HepG2 (cell line): ENCODE measurements around the gene PIP4K2B. TPM values are rescaled to one million over a fixed set of nuclear protein-coding genes. Genes with fewer than 3 reads are reported as not detected.

ENCODE experiments used
- CHCHD3 ChIP-seq: sonication (generic); formaldehyde crosslinking; IDR thresholded peaks from 2 replicates; pipeline ENCODE4 v1.8.0; 2022; ENCODE audit warnings: mild to moderate bottlenecking, missing genetic modification reagents, moderate library complexity
- FOXP1 ChIP-seq, 2 experiments: fragments of 450-650 bp in 1 of 2; IDR thresholded peaks; 2 replicates each; pipeline ENCODE4 v1.6.1; 2017 to 2018; ENCODE audit warnings: antibody characterized with exemption in 1 of 2
- GZF1 ChIP-seq: sonication (generic); formaldehyde crosslinking; IDR thresholded peaks from 2 replicates; pipeline ENCODE4 v1.5.1; 2020; ENCODE audit warnings: mild to moderate bottlenecking, missing genetic modification reagents
- HOXA7 ChIP-seq: sonication (generic); formaldehyde crosslinking; IDR thresholded peaks from 2 replicates; pipeline ENCODE4 v1.8.1; 2022; ENCODE audit warnings: mild to moderate bottlenecking, missing genetic modification reagents, moderate library complexity
- HOXD1 ChIP-seq: sonication (generic); formaldehyde crosslinking; IDR thresholded peaks from 2 replicates; pipeline ENCODE4 v1.5.0; 2020; ENCODE audit warnings: missing genetic modification reagents
- SRY ChIP-seq: sonication (generic); formaldehyde crosslinking; IDR thresholded peaks from 2 replicates; pipeline ENCODE4 v1.8.0; 2022; ENCODE audit warnings: mild to moderate bottlenecking, missing genetic modification reagents
- TGIF2 ChIP-seq: IDR thresholded peaks from 2 replicates; pipeline ENCODE4 v1.6.1; 2016; ENCODE audit warnings: control low read depth, missing compliant biosample characterization
- ZBTB37 ChIP-seq: sonication (generic); formaldehyde crosslinking; IDR thresholded peaks from 2 replicates; pipeline ENCODE4 v1.4.0; 2020; ENCODE audit warnings: mild to moderate bottlenecking, missing genetic modification reagents
- ZBTB40 ChIP-seq, 2 experiments: fragments of 450-650 bp in 1 of 2; sonication (generic) in 1 of 2; formaldehyde crosslinking in 1 of 2; IDR thresholded peaks; 2 replicates each; pipeline versions ENCODE4 v1.6.1 to v1.8.0; 2016 to 2022; ENCODE audit warnings: antibody characterized with exemption in 1 of 2, mild to moderate bottlenecking in 1 of 2, missing genetic modification reagents in 1 of 2
- ZNF547 ChIP-seq: sonication (generic); formaldehyde crosslinking; IDR thresholded peaks from 2 replicates; pipeline ENCODE4 v1.5.1; 2020; ENCODE audit warnings: mild to moderate bottlenecking, missing genetic modification reagents
- ZNF737 ChIP-seq: sonication (generic); formaldehyde crosslinking; IDR thresholded peaks from 2 replicates; pipeline ENCODE4 v1.5.0; 2020; ENCODE audit warnings: missing genetic modification reagents, mild to moderate bottlenecking, borderline replicate concordance
- ZNF775 ChIP-seq: sonication (generic); formaldehyde crosslinking; IDR thresholded peaks from 2 replicates; pipeline ENCODE4 v1.4.0; 2020; ENCODE audit warnings: missing genetic modification reagents, mild to moderate bottlenecking, moderate library complexity, borderline replicate concordance
- polyA plus RNA-seq, 8 experiments: library from polyadenylated mRNA; depleted of rRNA in 3 of 8; stranded (reverse) in 7 of 8; unstranded in 1 of 8; fragments of >200 nt; fragmentation: Illumina TruSeq in 4 of 8; extraction: Trizol in 4 of 8; gene quantifications; 2 replicates each; pipeline versions ENCODE4 v1.2.1 to v1.2.3, GENCODE V29; 2011 to 2016; ENCODE audit warnings: low read depth in 4 of 8, missing spikeins in 1 of 8, mixed read lengths in 1 of 8; ENCODE audit not compliant: insufficient read depth in 1 of 8
- total RNA-seq, 5 experiments: library from RNA; depleted of rRNA; stranded (reverse); fragments of >200 nt; fragmentation: Illumina TruSeq; extraction: Trizol; gene quantifications; 2 replicates each; pipeline ENCODE4 v1.2.3, GENCODE V29; 2016; ENCODE audit warnings: low read depth in 1 of 5
- TF ChIP-seq, protein P1 (sequence below): sonication (generic); formaldehyde crosslinking; IDR thresholded peaks from 2 replicates; pipeline ENCODE4 v1.4.0; 2020; ENCODE audit warnings: missing genetic modification reagents, borderline replicate concordance
- TF ChIP-seq, protein P2 (sequence below): sonication (generic); formaldehyde crosslinking; IDR thresholded peaks from 2 replicates; pipeline ENCODE4 v1.4.0; 2020; ENCODE audit warnings: missing genetic modification reagents

The PIP4K2B gene
- total and polyA plus RNA-seq, 2 of the 13 experiments (the other 11 are each of a cell fraction or from before 2014, with no cell fraction given): 20.4 to 54.0 TPM

GRCh38 chr17:38824899-38825761 is 25.8 kb upstream of the PIP4K2B start, which contains the start of gene CWC25 (continued):
- TF ChIP-seq ZBTB37 (CRISPR knock-in tag) (no peak; the same call in 1 of the 2 replicates), ZNF737 (CRISPR knock-in tag) (peak; percentile 94), TGIF2 (CRISPR knock-in tag) (peak; percentile 98), GZF1 (peak; percentile 33; the same call in 1 of the 2 replicates), HOXA7 (no peak), ZNF775 (no peak; the same call in 1 of the 2 replicates), SRY (CRISPR knock-in tag) (peak; percentile 94), HOXD1 (CRISPR knock-in tag) (peak; percentile 70; the same call in 1 of the 2 replicates), FOXP1 (IDR thresholded peaks at IDR 0.05) (no peak), FOXP1 (CRISPR knock-in tag; IDR thresholded peaks at IDR 0.05) (peak; percentile 45; the same call in 1 of the 2 replicates), CHCHD3 (CRISPR knock-in tag) (no peak), ZNF547 (CRISPR knock-in tag) (peak; percentile 96), ZBTB40 (IDR thresholded peaks at IDR 0.05) (peak; percentile 28; the same call in 1 of the 2 replicates), ZBTB40 (CRISPR knock-in tag; IDR thresholded peaks at IDR 0.05) (peak; percentile 63)
- TF ChIP-seq, protein P1, sequence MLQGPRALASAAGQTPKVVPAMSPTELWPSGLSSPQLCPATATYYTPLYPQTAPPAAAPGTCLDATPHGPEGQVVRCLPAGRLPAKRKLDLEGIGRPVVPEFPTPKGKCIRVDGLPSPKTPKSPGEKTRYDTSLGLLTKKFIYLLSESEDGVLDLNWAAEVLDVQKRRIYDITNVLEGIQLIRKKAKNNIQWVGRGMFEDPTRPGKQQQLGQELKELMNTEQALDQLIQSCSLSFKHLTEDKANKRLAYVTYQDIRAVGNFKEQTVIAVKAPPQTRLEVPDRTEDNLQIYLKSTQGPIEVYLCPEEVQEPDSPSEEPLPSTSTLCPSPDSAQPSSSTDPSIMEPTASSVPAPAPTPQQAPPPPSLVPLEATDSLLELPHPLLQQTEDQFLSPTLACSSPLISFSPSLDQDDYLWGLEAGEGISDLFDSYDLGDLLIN: peak; percentile 92; the same call in 1 of the 2 replicates
- TF ChIP-seq, protein P2, sequence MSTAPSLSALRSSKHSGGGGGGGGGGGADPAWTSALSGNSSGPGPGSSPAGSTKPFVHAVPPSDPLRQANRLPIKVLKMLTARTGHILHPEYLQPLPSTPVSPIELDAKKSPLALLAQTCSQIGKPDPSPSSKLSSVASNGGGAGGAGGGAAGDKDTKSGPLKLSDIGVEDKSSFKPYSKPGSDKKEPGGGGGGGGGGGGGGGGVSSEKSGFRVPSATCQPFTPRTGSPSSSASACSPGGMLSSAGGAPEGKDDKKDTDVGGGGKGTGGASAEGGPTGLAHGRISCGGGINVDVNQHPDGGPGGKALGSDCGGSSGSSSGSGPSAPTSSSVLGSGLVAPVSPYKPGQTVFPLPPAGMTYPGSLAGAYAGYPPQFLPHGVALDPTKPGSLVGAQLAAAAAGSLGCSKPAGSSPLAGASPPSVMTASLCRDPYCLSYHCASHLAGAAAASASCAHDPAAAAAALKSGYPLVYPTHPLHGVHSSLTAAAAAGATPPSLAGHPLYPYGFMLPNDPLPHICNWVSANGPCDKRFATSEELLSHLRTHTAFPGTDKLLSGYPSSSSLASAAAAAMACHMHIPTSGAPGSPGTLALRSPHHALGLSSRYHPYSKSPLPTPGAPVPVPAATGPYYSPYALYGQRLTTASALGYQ: no peak; the same call in 1 of the 2 replicates
